ENCODE measurements around the gene MAB21L4.
"Not testable (repeated sequence)": the region's sequence is repeated elsewhere in the genome, so short reads cannot be mapped to it uniquely, and the experiment has no call there.

Gene MAB21L4

DNA sequence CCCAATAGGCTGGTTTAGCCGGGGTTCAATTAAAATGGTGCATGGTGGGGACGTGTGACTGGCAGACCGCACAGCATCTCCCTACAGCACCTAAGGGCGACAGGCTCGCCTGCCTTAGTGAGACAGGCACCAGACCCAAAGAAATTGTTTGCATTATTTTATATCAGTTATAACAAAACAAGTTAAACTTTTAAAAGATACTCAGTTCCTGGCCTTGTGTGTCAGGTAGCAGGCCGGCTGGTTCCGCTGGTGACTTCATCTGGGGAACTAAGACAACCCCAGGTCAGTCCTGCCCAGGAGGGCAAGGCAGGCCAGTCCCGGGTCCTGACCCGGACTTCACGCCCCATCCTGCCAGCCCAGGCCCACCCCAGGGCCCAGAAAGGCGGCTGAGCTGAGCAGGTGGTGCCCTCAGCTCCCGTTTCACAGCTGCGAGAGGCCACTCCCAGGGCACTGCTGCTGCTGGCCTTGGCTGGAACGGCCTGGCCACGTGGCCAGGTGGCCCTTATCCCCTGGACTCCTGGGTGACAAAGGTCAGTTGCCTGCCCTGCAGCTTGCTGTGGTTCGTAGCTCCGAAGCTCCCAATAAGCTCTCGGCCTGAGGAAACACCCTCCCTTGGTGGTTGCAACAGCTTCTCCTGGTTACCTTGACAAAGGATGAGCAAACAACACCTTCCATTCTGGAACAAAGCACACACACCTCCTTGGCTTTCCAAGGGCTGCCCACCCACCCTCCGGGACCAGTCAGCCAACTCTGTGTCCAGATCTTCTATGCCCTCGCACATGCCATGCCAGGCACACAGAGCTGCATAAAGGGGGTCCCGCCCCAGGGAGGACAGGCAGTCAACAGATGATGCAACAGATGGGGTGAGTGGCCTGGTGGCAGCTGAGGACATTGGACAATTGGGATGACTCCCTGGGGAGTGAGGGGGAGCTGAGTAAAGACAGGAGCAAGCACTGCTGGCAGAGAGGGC, 38.6 kb downstream of the MAB21L4 start:
- no peak for DNase-seq

DNA sequence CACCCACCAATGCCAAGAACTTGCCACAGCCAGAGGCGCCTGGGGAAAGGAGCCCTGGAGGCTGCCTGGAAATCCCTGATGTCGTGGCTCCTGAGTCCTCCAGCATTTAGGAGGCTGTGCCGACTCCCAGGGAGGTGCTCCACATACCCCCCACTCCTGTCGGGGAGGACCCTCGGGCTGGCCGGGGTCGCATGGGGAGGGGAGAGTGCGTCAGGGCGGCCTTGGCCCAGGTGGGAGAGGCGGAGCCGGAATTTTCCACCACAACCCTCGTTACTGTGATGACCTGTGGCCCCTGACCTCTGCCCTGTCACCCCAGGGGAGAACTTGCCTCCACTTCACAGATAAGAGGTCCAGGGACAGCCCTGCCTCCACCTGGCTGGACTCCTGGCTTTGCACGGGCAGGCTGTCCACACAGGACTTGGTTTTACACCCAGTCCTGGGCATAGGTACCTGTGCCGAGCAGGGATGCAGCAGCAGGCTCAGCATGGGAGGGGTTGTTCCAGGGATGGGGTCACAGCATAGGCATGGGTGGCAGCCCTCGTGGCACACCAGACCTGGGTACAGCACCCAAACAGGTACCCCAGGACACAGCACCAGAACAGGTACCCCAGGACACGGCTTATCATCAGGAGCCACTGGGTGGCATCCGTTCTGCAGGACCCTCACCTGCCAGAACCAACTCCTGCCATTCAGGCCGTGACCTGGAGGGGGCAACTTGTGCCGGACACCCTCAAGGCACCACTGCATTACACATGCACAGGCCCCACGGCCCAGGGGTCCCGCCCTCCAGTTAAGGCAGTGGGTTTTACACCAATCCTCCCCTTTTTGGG, 39.6 kb downstream of the MAB21L4 start:
- DNase-seq = no peak

DNA sequence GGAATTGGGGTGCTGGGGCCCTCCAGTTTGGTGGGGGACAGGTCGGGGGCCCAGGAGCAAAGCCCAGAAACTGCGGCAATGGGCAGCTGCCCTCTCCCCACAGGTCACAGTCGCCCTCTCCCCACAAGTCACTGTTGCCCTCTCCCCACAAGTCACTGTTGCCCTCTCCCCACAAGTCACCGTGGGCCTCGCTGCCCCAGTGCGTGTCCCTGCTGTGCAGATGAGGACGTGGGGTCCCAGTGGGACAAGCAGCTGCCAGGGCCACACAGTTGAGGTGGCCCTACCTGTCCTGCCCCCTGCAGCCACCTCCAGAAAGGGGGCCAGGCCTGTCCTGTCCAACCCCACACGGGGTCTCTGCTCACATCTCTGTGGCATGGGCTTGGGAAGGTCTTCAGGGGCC, 40.3 kb downstream of the MAB21L4 start:
- no peak for DNase-seq

DNA sequence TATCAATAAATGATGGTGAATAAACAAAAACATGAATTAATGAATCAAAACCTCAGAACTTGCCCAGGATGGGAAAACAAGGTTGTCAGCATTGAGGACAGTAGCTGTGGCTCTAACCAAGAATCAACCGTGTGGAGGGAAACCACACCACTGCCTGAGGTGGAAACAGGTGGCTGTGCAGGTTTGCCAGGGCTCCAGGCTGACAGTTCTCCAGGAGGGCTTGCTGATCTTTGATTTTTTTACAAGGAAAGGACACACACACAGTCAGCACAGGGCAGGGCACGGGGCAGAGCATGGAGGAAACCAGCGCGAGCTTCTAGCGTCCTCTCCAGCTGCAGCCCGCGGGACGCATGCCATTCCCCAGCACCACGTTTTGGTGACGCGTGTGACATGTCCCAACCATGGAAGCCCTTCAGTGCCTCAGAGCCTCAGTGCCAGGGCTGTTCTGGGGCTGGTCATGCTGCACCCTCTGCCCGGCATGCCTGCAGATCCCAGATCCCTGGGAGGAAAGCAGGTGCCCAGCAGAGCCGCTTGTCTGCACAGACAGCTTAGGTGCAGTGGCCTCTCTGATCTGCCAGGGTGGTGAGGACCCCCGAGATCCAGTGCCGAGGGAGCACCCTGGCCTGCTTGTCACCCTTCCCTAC, 43.2 kb downstream of the MAB21L4 start:
- DNase-seq = no peak

- peak; percentile 70 for DNase-seq
Measured at GRCh38 chr2:240851078-240851991, 44.6 kb downstream of the MAB21L4 start.

- DNase-seq = no peak
Measured at GRCh38 chr2:240850756-240851077, 45.2 kb downstream of the MAB21L4 start.

DNA sequence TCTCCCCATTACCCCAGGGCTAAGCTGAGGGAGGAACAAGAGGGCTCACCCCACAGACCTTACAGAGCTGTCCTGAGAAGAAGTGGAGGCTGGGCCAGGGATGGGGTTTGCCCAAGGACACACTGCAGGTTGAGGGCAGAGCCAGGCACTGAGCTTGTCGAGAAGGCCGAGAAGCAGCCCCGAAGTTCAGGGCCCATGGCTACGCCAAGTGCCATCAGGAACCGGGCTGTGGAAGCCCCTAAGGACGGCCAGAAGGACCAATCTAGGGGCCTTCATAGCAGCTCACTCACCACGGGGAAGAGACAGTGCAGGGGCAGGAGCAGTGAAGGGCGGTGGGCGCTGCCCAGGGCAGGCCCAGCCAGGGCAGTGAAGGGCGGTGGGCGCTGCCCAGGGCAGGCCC, 45.9 kb downstream of the MAB21L4 start:
- no peak for DNase-seq

- DNase-seq = no peak
Measured at GRCh38 chr2:240848900-240849680, 46.9 kb downstream of the MAB21L4 start.

- no peak for DNase-seq
Measured at GRCh38 chr2:240847817-240848216, 48.1 kb downstream of the MAB21L4 start.

DNA sequence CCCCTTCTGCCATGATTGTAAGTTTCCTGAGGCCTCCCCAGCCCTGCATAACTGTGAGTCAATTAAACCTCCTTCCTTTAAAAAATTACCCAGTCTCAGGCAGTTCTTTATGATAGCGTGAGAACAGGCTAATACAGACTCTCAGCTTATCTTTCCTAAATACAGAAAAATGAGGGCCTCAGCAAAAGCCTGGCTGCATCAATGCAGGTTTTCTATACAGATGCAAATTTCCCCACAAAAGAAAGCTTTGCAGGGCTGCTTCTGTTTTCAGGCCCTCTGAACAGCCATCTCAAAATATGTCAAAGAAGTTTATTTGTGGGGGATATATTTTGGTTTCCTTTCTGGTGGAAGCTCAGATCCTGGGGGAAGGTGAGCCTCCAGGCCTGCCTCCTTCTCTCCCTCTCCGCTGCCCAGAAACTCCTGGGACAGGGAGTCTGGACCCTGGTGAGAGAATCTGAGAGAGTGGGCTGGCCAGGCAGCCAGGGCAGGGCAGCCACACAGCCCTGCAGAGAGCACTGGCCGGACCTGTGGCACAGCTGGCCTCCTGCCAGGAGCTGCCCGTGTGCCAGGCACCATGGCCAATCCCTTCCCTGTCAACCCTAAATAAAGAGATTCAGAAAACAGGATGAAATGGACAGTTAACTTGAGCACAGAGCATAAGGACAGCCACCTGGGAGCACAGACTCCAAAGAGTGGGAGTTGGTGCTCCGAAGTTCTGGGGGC, 48.9 kb downstream of the MAB21L4 start:
- DNase-seq = no peak

DNA sequence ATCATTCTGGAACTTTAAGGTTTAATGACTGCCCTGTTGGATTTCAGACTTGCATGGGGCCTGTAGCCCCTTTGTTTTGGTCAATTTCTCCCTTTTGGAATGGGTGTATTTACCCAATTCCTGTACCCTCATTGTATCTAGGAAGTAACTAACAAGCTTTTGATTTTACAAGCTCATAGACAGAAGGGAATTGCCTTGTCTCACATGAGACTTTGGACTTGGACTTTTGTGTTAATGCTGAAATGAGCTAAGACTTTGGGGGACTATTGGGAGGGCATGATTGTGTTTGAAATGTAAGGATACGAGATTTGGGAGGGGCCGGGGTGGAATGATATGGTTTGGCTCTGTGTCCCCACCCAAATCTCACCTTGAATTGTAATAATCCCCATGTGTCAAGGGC, 49.6 kb downstream of the MAB21L4 start:
- DNase-seq = not testable (repeated sequence)

- peak; percentile 37 for DNase-seq
Measured at GRCh38 chr2:240840435-240841060, 55.4 kb downstream of the MAB21L4 start.

DNA sequence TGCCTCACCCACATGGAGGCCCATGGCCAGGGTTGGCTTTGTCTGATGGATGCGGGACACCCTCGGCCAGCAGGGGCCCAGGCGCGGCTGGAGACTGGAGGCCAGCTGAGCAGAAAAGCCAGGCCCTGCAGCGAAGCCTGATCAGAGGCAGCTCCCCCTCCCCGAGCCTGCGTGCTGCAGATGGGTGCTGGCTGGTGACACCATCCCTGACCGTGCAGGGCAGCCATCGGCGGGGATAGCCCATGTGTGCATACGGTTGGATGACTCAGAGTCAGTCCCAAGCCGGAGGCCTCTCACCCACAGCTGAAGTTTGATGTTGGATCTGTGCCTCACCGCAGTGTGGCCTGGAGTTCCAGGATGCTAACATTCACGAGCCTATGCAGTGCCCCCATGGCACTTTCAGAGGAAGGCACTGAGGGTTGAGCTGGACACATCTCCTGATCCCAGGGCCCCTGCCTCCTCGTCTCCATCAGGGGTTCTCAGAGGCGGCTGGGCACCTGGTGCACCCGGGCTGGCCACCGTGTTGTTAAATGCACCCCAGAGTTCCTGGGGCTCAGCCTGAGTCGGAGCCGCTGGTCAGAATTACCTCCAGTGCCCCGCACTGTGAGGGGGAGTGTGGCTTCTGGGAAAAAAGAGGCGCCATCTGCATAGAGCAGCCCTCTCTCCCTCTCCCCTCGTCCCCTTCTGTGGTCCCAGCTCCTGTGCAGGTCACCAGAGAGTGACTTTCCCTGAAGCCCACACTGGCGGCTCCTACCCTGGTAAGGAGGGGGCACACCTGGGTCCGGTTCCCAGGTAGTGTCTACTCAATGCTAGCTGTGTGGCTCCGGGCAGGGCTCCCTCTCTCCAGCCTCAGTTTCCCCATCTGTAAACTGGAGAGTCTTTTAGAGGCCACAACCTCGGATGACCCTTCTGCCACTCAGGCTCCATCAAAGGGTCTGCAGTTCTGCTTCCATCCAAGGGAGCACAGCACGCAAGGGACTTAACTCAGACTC, 56.5 kb downstream of the MAB21L4 start:
- no peak for DNase-seq

DNA sequence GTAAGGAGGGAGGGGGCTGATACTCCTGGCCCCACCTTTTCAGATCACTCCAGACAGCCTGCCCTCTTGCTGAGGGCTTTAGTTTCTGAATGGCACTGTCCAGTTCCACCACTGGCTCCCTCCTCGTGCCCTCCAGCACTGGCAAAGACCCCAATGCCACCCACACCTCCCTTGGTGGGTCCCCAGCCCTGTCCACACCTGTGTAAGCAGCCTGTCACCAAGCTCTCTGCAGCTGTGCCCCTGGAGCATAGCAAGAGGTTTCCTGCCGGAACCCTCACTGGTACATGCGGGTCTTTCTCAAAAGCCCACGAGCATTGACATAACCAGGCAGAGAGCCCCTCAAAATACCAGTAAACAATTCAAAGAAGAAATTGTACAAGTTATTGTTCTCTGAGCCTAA, 58.3 kb downstream of the MAB21L4 start:
- DNase-seq = no peak

DNA sequence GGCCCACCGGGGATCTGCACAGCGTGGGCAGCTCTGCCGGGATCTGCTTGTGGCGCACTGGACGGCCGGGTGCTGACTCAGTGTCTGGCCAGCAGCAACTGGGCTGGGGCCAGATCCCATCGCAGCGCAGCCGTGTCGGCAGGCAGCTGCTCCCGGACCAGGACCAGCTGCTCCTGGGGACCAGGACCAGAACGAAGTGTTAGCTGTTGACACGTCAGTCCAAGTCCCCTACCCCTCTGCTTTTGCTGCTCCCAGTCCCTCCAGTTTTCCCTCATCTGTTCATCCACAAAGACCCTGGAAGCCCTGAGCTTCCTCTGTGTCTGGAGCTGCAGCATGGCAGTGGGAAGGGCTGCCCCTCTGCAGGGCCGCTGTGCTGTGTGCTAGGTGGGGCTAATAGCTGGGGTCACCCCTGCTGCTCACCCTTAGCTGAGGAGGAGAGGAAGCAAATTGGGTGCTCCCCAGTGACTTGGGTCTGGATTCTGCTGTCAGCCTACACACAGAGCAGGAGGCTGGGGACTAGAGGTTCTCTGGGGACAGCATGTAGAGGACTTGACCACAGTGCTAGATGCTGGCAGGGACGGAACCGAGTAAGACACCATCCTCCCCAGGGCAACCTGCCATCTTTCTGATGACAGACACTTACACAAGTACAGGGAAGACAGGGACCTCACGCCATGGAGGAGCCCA, 59.0 kb downstream of the MAB21L4 start:
- no peak for DNase-seq

Measured in hematopoietic multipotent progenitor cell treated with erythropoietin and hydrocortisone succinate and interleukin-3 and kit ligand, for 8 days (in vitro differentiated cells).